ENCODE measurements around the gene MRPL42. TPM values are rescaled to one million over a fixed set of nuclear protein-coding genes. Genes with fewer than 3 reads are reported as not detected.
A peak's percentile ranks its signal among the peaks of the same experiment; 100 is the strongest.

MRPL42 gene
- 79.7 and 93.2 TPM in 2 replicates for total RNA-seq

- peak within 1 kb of the TSS; percentile 73 for H3K4me3 ChIP-seq (ENCODE audit: low read depth, low read length)
- TF ChIP-seq, protein P1, sequence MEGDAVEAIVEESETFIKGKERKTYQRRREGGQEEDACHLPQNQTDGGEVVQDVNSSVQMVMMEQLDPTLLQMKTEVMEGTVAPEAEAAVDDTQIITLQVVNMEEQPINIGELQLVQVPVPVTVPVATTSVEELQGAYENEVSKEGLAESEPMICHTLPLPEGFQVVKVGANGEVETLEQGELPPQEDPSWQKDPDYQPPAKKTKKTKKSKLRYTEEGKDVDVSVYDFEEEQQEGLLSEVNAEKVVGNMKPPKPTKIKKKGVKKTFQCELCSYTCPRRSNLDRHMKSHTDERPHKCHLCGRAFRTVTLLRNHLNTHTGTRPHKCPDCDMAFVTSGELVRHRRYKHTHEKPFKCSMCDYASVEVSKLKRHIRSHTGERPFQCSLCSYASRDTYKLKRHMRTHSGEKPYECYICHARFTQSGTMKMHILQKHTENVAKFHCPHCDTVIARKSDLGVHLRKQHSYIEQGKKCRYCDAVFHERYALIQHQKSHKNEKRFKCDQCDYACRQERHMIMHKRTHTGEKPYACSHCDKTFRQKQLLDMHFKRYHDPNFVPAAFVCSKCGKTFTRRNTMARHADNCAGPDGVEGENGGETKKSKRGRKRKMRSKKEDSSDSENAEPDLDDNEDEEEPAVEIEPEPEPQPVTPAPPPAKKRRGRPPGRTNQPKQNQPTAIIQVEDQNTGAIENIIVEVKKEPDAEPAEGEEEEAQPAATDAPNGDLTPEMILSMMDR (conservative IDR thresholded peaks at IDR 0.05; ENCODE audit: low read depth, low read length) = peak; percentile 75
- peak; percentile 44 for DNase-seq (ENCODE audit: low read depth)
Measured at GRCh38 chr12:93467351-93468007, at the start of gene MRPL42. Gene MRPL42, plus strand, starts transcription at chr12:93467514. Its CDS starts 1,772 bp downstream, at chr12:93469286.

GRCh38 chr12:93417967-93418480 is 49.3 kb upstream of the MRPL42 start:
- DNase-seq (ENCODE audit: low read depth) = no peak
- TF ChIP-seq, protein P1 (conservative IDR thresholded peaks at IDR 0.05; ENCODE audit: low read depth, low read length) = no peak

GRCh38 chr12:93419388-93420034 is 47.8 kb upstream of the MRPL42 start:
- TF ChIP-seq, protein P1 (conservative IDR thresholded peaks at IDR 0.05; ENCODE audit: low read depth, low read length) = peak; percentile 56
- no peak for DNase-seq (ENCODE audit: low read depth)
- no peak overlapping the region for H3K4me3 ChIP-seq (ENCODE audit: low read depth, low read length)

More at GRCh38 chr12:93417967-93418480, 49.3 kb upstream of the MRPL42 start:
- no peak overlapping the region for H3K4me3 ChIP-seq (ENCODE audit: low read depth, low read length)

GRCh38 chr12:93422050-93422449 is 45.3 kb upstream of the MRPL42 start:
- H3K4me3 ChIP-seq (ENCODE audit: low read depth, low read length) = no peak overlapping the region
- DNase-seq (ENCODE audit: low read depth) = no peak
- TF ChIP-seq, protein P1 (conservative IDR thresholded peaks at IDR 0.05; ENCODE audit: low read depth, low read length) = no peak

DNA sequence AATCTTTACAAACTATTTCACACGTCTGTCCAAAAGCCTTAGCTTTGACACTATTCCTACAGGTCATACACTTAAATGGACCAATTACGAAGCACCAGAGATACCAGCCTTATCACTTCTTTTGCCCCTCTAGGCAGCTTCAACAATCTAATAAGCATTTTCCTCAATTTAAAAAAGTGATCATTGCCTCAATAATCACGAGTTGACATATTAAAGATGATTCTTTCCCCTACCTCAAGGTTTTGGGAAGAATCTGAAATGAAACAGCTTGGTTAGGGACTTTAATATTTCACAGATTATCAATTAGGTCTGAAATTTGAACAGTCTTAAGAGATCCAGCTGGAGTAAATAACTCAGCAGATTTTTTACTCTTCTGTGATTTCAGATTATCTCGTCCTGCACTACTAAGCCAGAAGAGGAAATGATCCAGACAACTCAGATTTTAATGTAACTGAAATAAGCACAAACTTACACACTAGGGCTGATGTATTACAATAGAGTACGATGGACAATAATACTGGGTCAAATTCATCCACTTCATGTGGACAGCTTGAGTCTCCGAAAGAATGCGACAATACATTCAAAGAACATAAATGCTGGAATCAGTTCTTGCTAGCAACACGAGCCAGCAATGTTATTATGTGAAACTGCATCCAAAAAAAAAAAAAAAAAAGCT is 41.4 kb upstream of the MRPL42 start:
- TF ChIP-seq, protein P1 (conservative IDR thresholded peaks at IDR 0.05; ENCODE audit: low read depth, low read length) = no peak
- no peak for DNase-seq (ENCODE audit: low read depth)
- H3K4me3 ChIP-seq (ENCODE audit: low read depth, low read length) = no peak overlapping the region

DNA sequence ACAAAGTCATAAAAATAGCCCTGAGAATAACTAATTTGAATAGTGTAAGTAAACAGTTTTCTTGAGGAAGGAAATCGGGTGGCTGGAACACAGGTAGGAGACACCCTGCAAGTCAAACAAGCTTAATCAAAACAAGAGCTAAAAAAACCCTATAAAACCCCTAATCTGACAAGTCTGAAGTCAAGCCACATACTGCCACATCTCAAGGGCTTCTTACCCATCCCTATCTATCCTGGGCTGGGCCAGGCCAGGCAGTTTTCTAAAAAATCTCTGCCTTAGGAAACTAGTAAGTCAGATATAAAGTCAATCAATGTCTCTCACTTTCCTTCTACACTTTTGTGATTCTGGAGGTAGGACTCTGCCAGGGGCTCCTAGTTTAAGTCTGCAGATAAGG is 40.9 kb upstream of the MRPL42 start:
- no peak overlapping the region for H3K4me3 ChIP-seq (ENCODE audit: low read depth, low read length)

More for the DNA sequence above, 40.9 kb upstream of the MRPL42 start:
- no peak for DNase-seq (ENCODE audit: low read depth)
- TF ChIP-seq, protein P1 (conservative IDR thresholded peaks at IDR 0.05; ENCODE audit: low read depth, low read length) = no peak

All from epithelial cell of proximal tubule (primary cell).